SK-N-SH treated with all-trans-retinoic acid at 6 μM for 48 hours (cell line): Measurements from ENCODE around the gene RTN4R.

Source experiments
- ESRRG ChIP-seq: fragments of 250-450 bp; sonication (Bioruptor Pico); IDR thresholded peaks from 2 replicates; pipeline ENCODE4 v1.6.1; 2021; ENCODE audit warnings: mild to moderate bottlenecking
- SNAI2 ChIP-seq: fragments of 250-450 bp; sonication (Bioruptor Pico); IDR thresholded peaks from 2 replicates; pipeline ENCODE4 v1.5.0; 2020; ENCODE audit warnings: mild to moderate bottlenecking, moderate library complexity
- ZC3H10 ChIP-seq: fragments of 250-450 bp; sonication (Bioruptor Pico); IDR thresholded peaks from 2 replicates; pipeline ENCODE4 v1.5.1; 2021; ENCODE audit warnings: mild to moderate bottlenecking, moderate library complexity

DNA sequence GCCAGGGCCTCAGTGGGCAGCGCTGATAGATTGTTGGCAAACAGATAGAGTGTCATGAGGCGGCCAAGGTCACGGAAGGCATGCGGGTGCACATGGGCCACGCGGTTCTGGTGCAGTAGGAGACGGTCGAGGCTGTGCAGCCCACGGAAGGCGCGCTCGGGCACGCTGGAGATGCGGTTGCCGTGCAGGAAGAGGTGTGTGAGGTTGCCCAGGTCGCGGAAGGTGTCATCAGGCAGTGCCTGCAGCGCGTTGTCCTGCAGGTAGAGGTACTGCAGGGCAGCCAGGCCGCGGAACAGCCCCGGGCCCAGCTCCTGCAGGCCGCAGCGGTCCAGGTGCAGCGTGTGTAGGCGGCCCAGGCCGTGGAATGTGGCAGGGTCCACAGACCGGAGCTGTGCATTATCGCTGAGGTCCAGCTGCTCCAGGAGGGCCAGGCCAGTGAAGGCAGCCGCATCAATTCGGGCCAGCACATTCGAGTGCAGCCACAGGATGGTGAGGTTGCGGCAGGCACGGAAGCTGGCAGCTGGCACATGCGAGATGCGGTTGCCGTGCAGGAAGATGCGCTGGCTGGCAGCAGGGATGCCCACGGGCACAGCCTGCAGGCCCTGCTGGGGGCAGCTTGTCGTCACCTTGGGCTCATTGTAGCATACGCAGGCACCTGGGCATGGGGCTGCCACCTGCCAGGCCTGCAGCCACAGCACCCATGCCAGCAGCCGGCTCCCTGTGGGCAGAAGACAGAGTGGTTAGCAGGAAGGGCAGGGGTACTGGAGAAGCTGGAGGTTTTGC is 25.5 kb downstream of the RTN4R start:
- TF ChIP-seq ESRRG (CRISPR knock-in tag) = no peak
- no peak for TF ChIP-seq ZC3H10 (CRISPR knock-in tag)
- no peak for TF ChIP-seq SNAI2
